GM21381 (cell line): ENCODE results near the gene RDM1.

Experiments used
- ATAC-seq: cut with Tn5 transposase; IDR thresholded peaks from one replicate; pipeline ENCODE4 v1.9.1; 2021; ENCODE audit warnings: mild to moderate bottlenecking, moderate library complexity; ENCODE audit not compliant: unreplicated experiment

RDM1 gene

GRCh38 chr17:35875072-35875799 lies 55.3 kb downstream of the RDM1 start:
- ATAC-seq, result no peak

- no peak for ATAC-seq
These were observed 58.2 kb downstream of the RDM1 start for GRCh38 chr17:35872196-35872980.

- no peak for ATAC-seq
These were observed 59.4 kb downstream of the RDM1 start for GRCh38 chr17:35870906-35871819.

- no peak for ATAC-seq
These were observed 61.8 kb downstream of the RDM1 start, which contains the start of gene HEATR9 for GRCh38 chr17:35868737-35869136. TSS of gene HEATR9 (minus strand) at chr17:35868891. CDS start at chr17:35868742, 149 bp downstream.
